Stimulated activated CD8-positive, alpha-beta memory T cell treated with anti-CD3 and anti-CD28 coated beads, Interleukin-12 subunit alpha, Interleukin-12 subunit beta, amount 100 ng/mL, for 24 hours (primary cell): Measurements from ENCODE around the gene PREB.

Experiments
- DNase-seq: peaks from one replicate; pipeline ENCODE4 v3.0.0-alpha.2; 2020; ENCODE audit errors: extremely low read depth

PREB gene

GRCh38 chr2:27082773-27083409 lies 51.5 kb downstream of the PREB start:
- no peak for DNase-seq

- no peak for DNase-seq
These were observed 52.3 kb downstream of the PREB start for GRCh38 chr2:27081984-27082772.
